VCaP (cell line): ENCODE measurements around the gene RIPOR3.
A peak's percentile ranks its signal among the peaks of the same experiment; 100 is the strongest.

Experiments
- H3K27ac ChIP-seq: fragments of 450-650 bp; 2 replicates; pipeline ENCODE4 v1.5.1; 2017
- CTCF ChIP-seq: fragments of 450-650 bp; conservative IDR thresholded peaks from 2 replicates; pipeline ENCODE4 v1.5.1; 2017; ENCODE audit warnings: mild to moderate bottlenecking, moderate library complexity

The RIPOR3 gene

GRCh38 chr20:50726955-50727791 is 35.8 kb upstream of the RIPOR3 start:
- TF ChIP-seq CTCF: no peak
- peak overlapping the region; percentile 96 for H3K27ac ChIP-seq

GRCh38 chr20:50725724-50726005 is 34.3 kb upstream of the RIPOR3 start:
- no peak overlapping the region for H3K27ac ChIP-seq
- TF ChIP-seq CTCF: no peak

- H3K27ac ChIP-seq: no peak overlapping the region
- TF ChIP-seq CTCF: no peak
Measured at GRCh38 chr20:50724851-50725723, 33.7 kb upstream of the RIPOR3 start.

GRCh38 chr20:50724112-50724725 is 32.9 kb upstream of the RIPOR3 start:
- no peak overlapping the region for H3K27ac ChIP-seq
- TF ChIP-seq CTCF: no peak

GRCh38 chr20:50723672-50724071 is 32.3 kb upstream of the RIPOR3 start:
- no peak for TF ChIP-seq CTCF
- no peak overlapping the region for H3K27ac ChIP-seq

- H3K27ac ChIP-seq: no peak overlapping the region
- TF ChIP-seq CTCF: no peak
Measured at GRCh38 chr20:50722424-50723155, 31.2 kb upstream of the RIPOR3 start.
